DND-41 (cell line): ENCODE measurements around the gene IFI6.

Experiments used
- EZH2 ChIP-seq: IDR thresholded peaks from 3 replicates; pipeline ENCODE4 v1.6.1; 2012; ENCODE audit warnings: borderline replicate concordance, low read depth, mild to moderate bottlenecking, moderate library complexity, low read length, inconsistent platforms; ENCODE audit not compliant: severe bottlenecking
- TF ChIP-seq, protein P1 (sequence below): IDR thresholded peaks from 2 replicates; pipeline ENCODE4 v1.5.1; 2012; ENCODE audit warnings: borderline replicate concordance, low read length, moderate library complexity, mild to moderate bottlenecking; ENCODE audit not compliant: poor library complexity, severe bottlenecking; ENCODE audit errors: extremely low read depth

- TF ChIP-seq, protein P1, sequence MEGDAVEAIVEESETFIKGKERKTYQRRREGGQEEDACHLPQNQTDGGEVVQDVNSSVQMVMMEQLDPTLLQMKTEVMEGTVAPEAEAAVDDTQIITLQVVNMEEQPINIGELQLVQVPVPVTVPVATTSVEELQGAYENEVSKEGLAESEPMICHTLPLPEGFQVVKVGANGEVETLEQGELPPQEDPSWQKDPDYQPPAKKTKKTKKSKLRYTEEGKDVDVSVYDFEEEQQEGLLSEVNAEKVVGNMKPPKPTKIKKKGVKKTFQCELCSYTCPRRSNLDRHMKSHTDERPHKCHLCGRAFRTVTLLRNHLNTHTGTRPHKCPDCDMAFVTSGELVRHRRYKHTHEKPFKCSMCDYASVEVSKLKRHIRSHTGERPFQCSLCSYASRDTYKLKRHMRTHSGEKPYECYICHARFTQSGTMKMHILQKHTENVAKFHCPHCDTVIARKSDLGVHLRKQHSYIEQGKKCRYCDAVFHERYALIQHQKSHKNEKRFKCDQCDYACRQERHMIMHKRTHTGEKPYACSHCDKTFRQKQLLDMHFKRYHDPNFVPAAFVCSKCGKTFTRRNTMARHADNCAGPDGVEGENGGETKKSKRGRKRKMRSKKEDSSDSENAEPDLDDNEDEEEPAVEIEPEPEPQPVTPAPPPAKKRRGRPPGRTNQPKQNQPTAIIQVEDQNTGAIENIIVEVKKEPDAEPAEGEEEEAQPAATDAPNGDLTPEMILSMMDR = no peak
- no peak for TF ChIP-seq EZH2
These were observed 5.7 kb downstream of the IFI6 start for GRCh38 chr1:27666294-27666693.
